ENCODE data around the gene PRKCB.

The PRKCB gene

GRCh38 chr16:23974223-23974622 lies 138.4 kb downstream of the PRKCB start:
- no peak for DNase-seq (ENCODE audit: low spot score)
- in situ Hi-C loops (cut with MboI; ENCODE audit: low sequenced_read_pairs, unreplicated experiment), result no loop called here
- no peak for TF ChIP-seq CTCF (IDR thresholded peaks at IDR 0.05; ENCODE audit: borderline replicate concordance, control extremely low read depth, extremely low read depth, insufficient read depth, missing control alignments)

GRCh38 chr16:23975293-23975692 lies 139.5 kb downstream of the PRKCB start:
- no peak for TF ChIP-seq CTCF (IDR thresholded peaks at IDR 0.05; ENCODE audit: borderline replicate concordance, control extremely low read depth, extremely low read depth, insufficient read depth, missing control alignments)
- in situ Hi-C loops (cut with MboI; ENCODE audit: low sequenced_read_pairs, unreplicated experiment), result no loop called here
- no peak for DNase-seq (ENCODE audit: low spot score)

- no peak for TF ChIP-seq CTCF (IDR thresholded peaks at IDR 0.05; ENCODE audit: borderline replicate concordance, control extremely low read depth, extremely low read depth, insufficient read depth, missing control alignments)
- in situ Hi-C loops (cut with MboI; ENCODE audit: low sequenced_read_pairs, unreplicated experiment), result no loop called here
These were observed 140.3 kb downstream of the PRKCB start for GRCh38 chr16:23976091-23976490.

GRCh38 chr16:23976524-23976923 lies 140.7 kb downstream of the PRKCB start:
- in situ Hi-C loops (cut with MboI; ENCODE audit: low sequenced_read_pairs, unreplicated experiment), result no loop called here
- DNase-seq (ENCODE audit: low spot score), result no peak
- TF ChIP-seq CTCF (IDR thresholded peaks at IDR 0.05; ENCODE audit: borderline replicate concordance, control extremely low read depth, extremely low read depth, insufficient read depth, missing control alignments), result no peak

More at GRCh38 chr16:23976091-23976490, 140.3 kb downstream of the PRKCB start:
- no peak for DNase-seq (ENCODE audit: low spot score)

GRCh38 chr16:23979441-23979840 lies 143.7 kb downstream of the PRKCB start:
- TF ChIP-seq CTCF (IDR thresholded peaks at IDR 0.05; ENCODE audit: borderline replicate concordance, control extremely low read depth, extremely low read depth, insufficient read depth, missing control alignments), result no peak
- in situ Hi-C loops (cut with MboI; ENCODE audit: low sequenced_read_pairs, unreplicated experiment), result no loop called here
- no peak for DNase-seq (ENCODE audit: low spot score)

- DNase-seq (ENCODE audit: low spot score), result no peak
- no peak for TF ChIP-seq CTCF (IDR thresholded peaks at IDR 0.05; ENCODE audit: borderline replicate concordance, control extremely low read depth, extremely low read depth, insufficient read depth, missing control alignments)
- in situ Hi-C loops (cut with MboI; ENCODE audit: low sequenced_read_pairs, unreplicated experiment), result no loop called here
These were observed 144.2 kb downstream of the PRKCB start for GRCh38 chr16:23979982-23980381.
